NCI-H2171 (cell line): ENCODE measurements around the gene ALG14.
"Not testable (repeated sequence)": the region's sequence is repeated elsewhere in the genome, so short reads cannot be mapped to it uniquely, and the experiment has no call there.

ENCODE experiments used
- DNase-seq: peaks from one replicate; lab custom pipeline; 2025; lab: John Stamatoyannopoulos, UW

Gene ALG14, protein sequence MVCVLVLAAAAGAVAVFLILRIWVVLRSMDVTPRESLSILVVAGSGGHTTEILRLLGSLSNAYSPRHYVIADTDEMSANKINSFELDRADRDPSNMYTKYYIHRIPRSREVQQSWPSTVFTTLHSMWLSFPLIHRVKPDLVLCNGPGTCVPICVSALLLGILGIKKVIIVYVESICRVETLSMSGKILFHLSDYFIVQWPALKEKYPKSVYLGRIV

DNA sequence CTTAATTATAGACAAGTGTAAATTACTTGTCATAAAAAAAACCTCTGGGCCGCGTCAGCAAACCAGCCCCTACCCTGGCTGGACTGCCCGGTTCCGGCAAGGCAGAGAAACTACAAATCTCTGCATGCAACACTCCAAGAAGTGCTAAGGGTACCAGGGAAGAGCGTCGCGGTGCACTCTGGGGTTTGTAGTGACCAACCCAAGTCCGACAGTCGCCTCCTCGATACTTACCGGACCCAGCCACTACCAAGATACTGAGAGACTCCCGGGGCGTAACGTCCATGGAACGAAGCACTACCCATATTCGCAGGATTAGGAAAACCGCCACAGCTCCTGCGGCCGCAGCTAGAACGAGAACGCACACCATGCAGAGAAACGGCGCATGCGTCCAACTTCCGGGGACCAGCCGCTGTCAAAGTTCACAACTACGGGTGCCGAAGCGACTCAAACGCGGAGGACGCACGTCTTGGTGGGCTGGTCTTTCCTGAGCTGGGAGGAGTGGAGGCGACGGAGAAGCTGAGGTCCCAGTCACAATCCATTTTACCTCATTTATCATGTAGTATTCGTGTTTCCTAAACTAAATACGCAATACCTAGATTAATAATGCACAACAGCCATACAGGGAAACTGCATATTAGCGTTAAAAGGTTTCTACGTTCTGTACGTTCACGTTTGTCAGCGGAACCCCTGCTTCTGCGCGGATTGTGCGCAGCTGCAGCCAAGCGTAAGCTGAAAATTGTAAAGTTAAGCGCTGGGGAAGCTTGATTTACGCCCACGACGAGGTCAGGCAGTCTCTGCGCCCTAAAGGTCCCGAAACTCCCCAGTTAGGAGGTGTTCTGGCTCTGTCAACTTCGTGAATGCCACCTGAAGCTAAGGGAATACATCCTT, at the start of gene ALG14:
ALG14 (minus strand) TSS at position 420 of the 888 bp plus-strand sequence; CDS start at position 367, 53 bp downstream.
- peak; percentile 84 for DNase-seq

DNA sequence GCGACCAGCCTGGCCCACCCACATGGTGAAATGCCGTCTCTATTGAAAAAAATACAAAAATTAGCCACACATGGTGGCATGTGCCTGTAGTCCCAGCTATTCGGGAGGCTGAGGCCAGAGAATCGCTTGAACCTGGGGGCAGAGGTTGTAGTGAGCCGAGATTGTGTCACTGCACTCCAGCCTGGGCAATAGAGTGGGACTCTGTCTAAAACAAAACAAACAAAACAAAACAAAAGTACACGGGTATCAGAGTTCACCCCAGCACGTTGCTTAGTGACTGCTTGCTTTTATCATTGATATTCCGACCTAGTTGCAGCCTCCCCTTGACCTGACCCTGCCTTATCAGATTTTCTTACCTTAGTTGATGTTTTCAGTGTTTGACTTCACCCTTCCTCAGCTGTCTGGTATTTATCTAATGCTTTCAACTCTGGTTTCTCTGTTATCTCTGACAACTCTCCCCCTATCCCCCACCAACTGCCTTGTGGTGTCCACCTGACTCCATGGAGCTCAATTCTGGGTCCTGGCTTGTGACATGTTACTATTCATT, 49.5 kb upstream of the ALG14 start:
- no peak for DNase-seq

DNA sequence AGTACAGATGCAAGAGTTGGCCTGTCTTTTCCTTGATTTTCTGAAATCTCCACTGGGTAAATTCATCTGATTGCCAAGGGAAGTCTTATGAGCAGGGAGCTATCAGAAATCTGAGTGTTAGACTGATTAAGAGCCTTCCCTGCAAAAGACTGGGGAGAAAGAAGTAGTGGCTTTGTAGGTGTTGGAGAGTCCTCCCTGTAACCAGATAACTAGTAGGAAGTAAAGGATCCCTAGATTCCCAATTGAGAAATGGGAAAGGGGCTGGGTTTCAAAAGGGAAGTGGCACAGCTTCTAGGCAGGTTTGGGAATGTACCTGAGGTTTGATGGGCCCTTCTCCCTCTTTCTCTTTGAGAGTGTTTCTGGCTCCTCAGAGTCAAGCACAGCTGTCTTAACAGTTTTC, 46.5 kb upstream of the ALG14 start:
- no peak for DNase-seq

DNA sequence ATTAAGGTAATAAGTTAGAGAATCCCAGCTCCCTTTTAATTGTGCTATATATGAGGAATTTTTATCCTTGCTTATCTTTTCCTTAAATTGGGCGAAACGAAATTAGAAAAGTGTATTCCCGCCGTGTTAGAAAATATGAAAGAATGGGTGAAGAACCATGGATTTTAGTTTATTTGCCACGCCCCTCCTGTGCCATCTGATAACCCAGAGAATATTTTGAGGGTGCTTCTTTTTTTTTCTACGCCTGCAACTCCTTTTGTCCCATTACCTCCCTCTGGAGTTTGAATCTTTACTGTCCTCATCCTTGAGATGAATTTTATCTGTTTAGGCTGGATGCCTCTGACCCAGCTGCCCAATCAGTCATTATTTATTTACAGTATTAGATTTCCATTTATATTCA, 46.0 kb upstream of the ALG14 start:
- DNase-seq = no peak

- no peak for DNase-seq
Measured at GRCh38 chr1:95118067-95118499, 45.3 kb upstream of the ALG14 start.

- no peak for DNase-seq
Measured at GRCh38 chr1:95117207-95118066, 44.7 kb upstream of the ALG14 start, which contains the start of gene TLCD4. Gene TLCD4, plus strand, starts transcription at chr1:95117355. Its CDS starts 26,547 bp downstream, at chr1:95143902.

- peak; percentile 76 for DNase-seq
Measured at GRCh38 chr1:95116580-95117206, 43.9 kb upstream of the ALG14 start.

DNA sequence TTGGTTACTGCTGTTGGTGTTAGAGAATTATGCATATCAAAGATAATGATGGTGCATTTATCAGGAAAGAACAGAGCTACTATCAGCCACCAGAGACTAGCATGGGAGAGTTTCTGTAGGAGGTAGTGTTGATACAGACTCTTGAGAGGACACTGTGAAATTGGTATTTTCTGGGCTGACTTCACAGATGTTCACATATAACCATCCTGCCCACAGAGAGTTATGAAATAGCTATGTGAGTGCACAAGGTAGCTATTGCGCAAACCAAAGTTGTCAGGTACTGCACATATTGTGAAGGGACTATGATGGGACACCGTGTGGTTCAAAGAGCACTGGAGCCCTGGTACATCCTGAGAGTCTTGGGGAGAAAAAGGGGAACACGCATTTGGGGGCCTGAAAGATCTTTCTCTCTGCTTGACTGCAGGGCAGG, 43.0 kb upstream of the ALG14 start:
- no peak for DNase-seq

GRCh38 chr1:95113684-95114083, 40.9 kb upstream of the ALG14 start:
- DNase-seq = no peak

DNA sequence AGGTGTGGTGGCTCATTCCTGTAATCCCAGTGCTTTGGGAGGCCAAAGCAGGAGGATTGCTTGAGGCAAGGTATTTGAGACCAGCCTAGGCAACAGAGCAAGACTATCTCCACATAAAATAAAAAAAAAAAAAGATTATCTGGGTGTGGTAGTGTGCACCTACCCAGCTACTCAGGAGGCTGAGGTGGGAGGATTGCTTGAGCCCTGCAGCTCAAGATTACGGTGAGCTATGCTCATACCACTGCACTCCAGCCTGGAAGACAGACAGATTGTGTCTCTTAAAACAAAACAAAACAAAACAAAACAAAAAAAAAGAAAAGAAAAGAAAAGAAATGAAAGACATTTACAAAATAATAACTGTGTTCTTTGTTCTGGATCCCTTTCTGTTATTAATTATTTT, 38.3 kb upstream of the ALG14 start:
- DNase-seq = no peak

DNA sequence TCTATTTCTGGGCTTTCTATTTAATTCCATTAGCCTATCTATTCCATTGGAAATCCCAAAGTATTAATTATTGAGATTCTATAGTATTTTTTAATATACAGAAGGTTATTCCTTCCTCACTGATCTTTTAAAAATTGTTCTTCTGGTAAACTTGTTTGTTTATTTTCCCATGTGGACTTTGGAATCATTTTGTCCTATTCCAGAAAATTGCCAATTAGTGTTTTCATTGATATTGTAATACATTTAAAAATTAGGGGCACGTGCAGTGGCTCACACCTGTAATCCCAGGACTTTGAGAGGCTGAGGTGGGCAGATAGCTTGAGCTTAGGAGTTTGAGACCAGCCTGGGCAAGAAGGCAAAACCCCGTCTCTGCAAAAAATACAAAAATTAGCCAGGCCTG, 36.0 kb upstream of the ALG14 start:
- no peak for DNase-seq

DNA sequence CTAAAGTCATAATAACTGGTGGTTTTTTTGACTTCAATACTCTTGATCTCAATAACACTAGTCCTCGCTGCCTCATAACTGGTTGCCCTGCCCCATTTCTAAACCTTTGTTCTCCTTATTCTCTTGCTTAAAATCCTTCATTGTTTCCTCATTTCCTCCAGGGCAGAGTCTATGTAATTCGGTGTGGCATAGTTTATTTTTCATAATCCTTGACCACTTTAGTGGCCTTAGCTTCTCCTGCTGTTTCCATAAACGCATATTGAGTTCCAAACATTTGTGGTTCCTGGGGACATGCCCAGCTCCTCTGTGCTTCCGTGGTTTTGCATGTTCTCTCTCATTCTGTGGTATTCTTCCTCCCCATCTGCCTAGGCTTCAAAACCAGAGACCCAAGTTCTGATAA, 25.4 kb upstream of the ALG14 start:
- DNase-seq = no peak

- no peak for DNase-seq
Measured at GRCh38 chr1:95097426-95097825, 24.7 kb upstream of the ALG14 start.

GRCh38 chr1:95096218-95096841, 23.6 kb upstream of the ALG14 start:
- no peak for DNase-seq

DNA sequence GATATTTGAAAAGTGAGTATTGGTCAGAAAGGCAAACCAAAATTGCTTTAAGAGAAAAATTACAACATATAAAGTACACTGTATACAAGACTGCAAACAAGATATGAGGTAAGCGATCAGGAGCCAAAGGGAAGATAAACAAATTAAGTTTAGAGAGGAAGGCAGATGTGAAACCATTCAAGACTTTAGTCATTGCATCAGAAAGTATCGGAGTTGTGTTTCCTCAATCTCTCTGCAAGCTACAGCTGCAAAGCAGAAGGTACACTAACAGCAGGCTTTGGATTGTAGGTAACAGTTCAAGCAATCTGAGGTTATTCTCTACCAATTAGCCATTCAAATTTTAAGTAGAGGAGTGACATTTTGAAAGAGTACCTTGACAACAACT, 23.1 kb upstream of the ALG14 start:
- DNase-seq = no peak

- DNase-seq = no peak
Measured at GRCh38 chr1:95094923-95095322, 22.2 kb upstream of the ALG14 start.

GRCh38 chr1:95093296-95093695, 20.5 kb upstream of the ALG14 start:
- DNase-seq = no peak

GRCh38 chr1:95092891-95093290, 20.1 kb upstream of the ALG14 start:
- not testable (repeated sequence) for DNase-seq

- DNase-seq = not testable (repeated sequence)
Measured at GRCh38 chr1:95091290-95091689, 18.5 kb upstream of the ALG14 start.

- no peak for DNase-seq
Measured at GRCh38 chr1:95089650-95090287, 17.0 kb upstream of the ALG14 start.

GRCh38 chr1:95088303-95088702, 15.6 kb upstream of the ALG14 start:
- DNase-seq = no peak
